HG03175 (cell line): Measurements from ENCODE around the gene RAB1B.

Source experiments
- ATAC-seq: cut with Tn5 transposase; IDR thresholded peaks from one replicate; pipeline ENCODE4 v1.9.1; 2021; ENCODE audit warnings: mild to moderate bottlenecking, moderate library complexity; ENCODE audit not compliant: unreplicated experiment

RAB1B gene

DNA sequence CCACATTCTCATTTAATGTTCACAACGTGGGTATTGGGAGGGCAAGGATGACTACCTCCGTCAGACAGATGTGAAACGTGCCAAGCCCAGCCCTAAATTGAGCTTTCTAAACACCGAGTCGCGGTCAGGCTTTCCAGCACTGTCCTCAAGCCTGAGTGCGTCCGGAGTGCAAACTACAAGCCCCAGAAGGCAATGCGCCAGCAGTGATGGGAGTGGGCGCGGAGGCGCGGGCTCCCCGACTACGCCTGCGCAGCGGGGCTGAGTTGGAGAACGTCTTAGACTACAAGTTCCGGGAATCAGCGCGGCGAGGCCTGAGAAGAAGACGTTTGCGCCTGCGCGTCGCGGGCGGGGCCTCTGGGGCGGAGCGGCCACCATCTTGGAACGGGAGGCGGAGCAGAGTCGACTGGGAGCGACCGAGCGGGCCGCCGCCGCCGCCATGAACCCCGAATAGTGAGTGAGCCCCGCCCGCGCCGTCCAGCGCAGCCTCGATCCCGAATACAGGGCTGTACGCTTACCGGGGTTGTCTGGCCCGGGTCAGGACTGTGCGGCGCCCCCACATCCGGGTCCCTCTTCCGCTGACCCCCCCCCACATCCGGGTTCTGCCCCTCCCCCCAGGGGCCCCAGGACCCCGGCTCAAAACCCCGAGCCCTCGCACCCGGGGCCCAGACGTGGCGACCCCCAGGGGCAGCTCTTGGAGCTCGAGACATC, at the start of gene RAB1B:
TSS of gene RAB1B (plus strand) at position 396 of the 708 bp plus-strand sequence. CDS start at position 437, 41 bp downstream.
- ATAC-seq, result peak; percentile 88

DNA sequence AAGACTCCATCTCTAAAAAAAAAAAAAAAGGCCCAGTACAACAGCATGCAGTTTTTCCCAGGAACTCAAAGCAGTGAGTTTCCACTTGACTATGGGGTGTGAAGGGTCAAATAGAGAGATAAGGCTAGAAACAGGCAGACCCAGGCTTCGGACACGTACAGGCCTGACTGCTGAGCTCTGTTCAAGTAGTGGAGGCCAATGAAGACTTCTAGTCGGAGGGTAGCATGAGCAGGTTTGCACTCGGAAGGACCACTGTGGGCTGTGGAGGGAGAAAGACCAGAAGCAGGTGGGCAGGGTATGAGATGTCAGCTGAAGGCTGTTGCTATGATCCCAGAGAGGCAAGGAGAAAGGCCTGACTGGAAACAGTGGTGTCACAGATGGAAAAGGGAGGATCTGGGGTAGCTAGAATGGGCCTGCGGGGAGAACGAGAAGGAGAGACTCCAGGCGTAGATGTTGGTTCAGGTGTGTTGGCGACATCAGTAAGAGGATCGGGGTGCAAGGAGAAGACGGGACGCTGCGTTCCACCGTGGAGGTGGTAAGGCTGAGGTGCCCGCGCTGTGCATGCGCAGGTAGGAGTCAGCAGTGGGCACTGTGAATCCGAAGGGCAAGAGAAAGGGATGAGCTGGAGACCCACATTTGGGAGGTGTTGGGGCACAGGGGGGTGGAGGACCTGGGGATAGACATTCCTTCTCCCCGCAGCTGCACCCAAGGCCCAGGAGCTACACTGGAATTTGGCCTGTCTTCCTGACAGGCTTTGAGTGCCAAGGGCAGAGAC, 49.4 kb upstream of the RAB1B start:
- no peak for ATAC-seq

DNA sequence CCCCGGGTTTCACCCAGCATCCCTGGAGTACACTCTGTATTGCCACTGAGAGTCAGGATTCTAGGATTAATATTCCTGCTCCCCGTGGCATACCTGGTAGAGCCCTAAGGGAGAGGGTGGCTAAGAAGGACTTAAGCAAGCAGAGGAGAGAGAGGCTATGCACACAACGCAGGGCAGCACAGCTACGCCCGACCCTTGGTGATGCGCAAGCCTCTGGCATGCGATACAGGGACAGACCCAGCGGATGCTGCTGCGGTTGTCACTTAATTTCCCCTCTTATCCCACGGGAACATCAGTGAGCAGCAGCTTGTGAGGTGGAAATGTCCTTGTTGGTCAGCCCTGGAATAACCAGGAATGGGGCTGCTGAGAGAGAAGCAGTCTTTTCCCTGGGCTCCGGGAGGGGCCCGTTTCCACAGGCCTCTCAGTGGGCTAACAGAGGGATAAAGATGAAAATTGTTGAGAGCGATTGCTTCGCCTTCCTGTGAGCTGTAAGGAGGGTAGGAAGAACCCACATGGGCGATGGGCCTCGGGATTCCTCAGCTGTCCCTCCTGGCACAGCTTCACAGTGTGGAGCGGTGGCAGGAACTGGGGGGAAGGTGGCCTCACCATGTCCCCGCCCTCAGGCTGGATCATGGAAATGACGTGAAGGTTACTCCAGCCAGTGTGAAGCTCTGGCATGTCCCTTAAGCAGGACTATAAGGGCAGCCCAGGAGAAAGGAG, 48.4 kb upstream of the RAB1B start:
- no peak for ATAC-seq

DNA sequence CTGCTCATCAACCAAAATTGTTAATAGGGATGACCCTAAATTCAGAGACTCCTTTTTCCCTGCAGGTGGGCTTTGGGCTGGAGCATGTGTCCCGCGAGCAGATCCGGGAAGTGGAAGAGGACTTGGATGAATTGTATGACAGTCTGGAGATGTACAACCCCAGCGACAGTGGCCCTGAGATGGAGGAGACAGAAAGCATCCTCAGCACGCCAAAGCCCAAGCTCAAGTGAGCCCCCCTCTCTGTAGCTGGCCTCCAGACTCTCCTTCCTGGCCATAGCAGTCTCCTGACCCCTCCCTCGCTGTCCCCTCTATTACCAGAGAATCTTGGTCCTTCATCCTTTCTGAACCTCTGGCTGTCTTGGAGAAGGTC, 47.9 kb upstream of the RAB1B start:
- no peak for ATAC-seq

DNA sequence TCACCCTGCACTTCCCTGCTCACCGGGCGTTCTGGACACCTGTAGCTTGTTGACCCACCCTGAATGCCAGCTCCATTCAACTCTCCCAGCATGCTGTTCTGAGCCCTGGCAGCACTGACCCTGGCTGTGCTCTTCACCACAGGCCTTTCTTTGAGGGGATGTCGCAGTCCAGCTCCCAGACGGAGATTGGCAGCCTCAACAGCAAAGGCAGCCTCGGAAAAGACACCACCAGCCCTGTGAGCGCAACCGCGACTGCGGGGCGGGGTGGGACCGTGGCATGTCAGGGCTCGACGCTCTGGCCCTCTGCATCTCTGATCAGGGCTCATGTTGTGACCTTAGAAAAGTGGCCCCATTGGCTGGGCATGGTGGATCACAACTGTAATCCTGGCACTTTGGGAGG, 47.4 kb upstream of the RAB1B start:
- ATAC-seq, result no peak

DNA sequence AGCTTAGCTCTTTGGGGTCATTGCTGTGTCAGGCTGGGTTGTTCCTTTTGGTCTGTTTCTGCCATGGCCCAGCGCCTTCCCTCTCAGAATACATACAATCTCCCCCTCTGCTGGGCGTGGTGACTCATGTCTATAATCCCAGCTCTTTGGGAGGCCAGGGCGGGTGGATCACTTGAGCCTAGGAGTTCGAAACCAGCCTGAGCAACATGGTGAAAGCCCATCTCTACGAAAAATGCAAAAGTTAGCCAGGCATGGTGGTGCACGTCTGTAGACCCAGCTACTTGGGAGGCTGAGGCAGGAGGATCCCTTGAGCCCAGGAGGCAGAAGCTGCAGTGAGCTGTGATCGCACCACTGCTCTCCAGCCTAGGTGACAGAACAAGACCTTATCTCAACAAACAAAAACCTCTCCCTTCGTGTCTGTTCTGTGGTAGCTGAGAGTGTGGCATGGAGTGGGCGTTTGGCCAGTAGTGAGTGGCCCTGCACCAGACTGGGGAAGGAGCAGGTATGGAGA, 46.7 kb upstream of the RAB1B start:
- no peak for ATAC-seq

DNA sequence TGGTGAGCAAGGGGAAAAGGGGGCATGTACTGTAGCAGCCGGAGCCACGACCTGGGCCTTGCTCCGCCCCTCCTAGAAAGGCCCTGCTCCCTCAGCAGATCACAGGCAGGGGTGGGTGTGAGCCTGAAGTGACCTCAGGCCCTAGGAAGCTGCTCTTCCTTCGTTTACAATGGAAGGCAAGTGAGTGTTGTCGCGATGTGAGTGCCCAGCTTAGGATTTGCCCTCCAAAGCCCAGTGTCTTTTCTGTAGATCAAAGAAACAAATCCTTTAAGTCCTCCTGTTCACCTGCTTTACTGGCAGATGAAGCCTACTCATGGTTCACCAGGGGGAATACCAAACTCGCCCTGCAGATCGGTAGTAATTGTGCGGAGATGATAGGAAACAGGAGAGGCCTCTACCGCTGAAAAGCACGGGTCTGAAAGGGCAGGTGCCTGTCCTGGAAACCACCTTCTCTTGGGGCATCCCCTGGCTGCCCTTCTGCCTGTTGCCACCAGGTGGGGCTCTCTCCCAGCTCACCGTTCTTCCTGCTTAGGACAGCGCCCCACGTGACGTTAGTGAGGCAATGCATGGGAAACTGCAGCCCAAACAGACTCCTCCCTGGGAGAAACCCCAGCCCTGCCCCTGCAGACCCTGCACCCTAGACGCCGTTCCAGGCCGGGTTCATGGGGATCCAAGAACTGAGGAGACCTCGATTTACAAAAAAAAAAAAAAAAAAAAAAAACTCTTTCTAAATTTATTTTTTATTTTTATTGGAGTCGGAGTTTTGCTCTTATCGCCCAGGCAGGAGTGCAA, 45.9 kb upstream of the RAB1B start:
- peak; percentile 87 for ATAC-seq

DNA sequence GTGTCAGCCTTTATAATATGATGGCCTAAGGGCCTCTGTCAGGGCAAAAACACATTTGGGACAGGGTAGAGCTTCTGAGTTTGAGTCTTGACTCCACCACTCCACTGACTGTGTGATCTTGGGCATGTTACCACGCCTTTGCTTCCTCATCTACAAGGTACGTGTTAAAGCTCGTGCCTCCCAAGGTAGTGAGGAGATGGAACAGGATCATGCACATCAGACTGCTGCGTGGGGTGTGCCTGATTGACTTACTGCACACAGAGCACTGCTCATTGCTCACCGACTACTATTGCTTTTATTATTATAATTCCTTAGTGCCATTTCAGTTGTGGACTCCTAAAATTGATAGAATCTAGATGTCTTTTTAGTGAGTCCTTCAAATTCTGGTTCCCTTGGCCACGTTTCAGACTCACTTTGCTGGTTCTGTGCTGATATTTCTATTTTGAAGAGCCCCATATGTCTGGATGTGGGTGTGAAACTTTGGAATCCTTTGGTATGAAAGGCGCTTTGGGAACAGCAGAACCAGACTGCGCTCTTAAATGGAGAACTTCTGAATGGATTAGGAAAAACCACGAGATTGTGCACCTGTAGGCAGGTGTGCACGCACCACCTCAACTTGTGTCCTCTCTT, 44.1 kb upstream of the RAB1B start:
- ATAC-seq, result no peak

DNA sequence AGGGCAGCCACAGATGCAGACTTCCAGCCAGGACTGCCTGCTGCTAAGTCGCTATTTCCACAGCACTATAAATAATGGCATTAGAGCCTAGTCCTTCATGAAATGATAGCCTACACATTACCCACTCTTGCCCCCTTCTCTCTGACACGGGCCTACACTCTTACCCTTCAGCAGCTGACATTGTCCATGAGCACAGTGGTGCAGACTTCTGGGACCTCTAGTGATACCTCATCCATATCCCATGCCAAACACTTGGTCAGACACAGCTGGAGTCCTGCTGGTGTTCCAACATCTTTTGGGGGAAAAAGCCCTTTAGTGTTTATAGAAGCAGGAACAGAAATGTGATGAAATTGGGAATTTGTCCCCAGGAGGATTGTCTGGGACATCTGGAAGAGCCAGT, 43.4 kb upstream of the RAB1B start:
- ATAC-seq, result no peak

DNA sequence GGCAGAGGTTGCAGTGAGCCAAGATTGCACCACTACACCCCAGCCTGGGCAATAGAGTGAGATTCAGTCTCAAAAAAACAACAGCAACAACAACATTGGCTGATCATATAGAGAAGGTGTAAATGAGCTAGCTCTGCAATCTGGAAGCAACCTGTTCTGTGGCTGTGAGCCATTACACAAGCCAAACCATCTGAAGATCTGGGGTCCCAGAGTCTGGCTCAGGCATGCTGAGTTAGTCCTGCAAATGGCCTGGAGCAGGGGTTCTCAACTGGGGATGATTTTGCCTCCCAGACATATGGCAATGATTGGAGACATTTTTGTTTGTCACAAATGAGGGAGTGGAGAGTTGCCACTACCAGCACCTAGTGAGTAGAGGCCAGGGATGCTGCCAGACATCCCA, 42.3 kb upstream of the RAB1B start:
- ATAC-seq, result no peak

DNA sequence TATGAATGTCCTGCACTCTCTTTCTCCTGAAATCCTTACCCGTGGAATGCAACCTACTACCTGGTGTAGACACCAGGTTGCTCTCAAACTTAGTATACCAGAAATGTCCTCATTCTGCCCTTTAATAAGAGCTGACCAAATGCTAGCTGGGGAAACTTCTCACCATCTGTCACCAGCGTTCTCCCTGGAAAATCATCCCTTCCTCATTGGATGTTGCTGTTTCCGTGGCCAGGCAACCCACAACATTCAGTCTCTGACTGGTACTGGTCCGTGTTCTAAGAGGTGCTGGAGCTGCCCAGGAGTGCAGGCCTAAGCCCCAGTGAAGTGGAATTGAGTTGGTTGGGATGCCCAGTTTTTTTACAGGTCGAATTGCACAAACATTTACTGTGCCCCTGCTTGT, 40.7 kb upstream of the RAB1B start:
- no peak for ATAC-seq

DNA sequence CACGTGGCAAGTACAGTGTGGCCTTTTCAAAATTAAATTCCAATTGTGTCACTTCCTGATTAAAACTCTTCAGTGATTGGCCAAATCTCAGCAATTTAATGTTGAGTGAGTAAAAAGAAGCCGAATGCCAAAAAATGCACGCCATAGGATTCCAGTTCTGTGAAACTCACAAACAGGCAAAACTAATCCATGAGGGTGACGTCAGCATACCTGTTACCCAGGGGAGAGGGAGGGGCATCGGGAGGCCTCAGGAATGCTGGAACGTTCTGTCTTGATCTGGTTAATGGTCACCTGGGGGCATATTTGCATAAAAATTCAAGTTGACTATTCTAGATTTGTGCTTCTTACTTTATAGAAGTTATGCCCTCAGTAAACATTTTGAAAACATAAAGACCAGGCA, 39.9 kb upstream of the RAB1B start:
- no peak for ATAC-seq

DNA sequence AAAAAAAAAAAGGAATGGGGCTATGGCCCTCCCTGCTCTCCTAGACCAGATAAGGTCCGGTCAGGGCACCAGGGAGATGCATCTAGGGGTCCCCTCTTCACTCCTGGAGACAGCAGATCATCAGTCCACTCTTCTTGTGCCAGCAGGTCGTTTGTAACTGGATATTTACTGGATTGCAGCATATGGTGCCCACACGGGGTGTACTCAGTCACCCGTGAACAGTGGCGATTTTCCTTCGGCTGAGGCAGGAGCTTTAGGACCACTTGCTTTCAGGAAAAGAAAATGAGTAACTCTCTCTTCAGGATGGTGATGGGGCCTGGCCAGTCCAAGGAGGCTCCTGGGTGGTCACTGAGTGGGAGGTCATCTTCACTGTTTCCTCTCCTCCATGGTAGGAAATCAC, 38.3 kb upstream of the RAB1B start:
- ATAC-seq, result no peak

DNA sequence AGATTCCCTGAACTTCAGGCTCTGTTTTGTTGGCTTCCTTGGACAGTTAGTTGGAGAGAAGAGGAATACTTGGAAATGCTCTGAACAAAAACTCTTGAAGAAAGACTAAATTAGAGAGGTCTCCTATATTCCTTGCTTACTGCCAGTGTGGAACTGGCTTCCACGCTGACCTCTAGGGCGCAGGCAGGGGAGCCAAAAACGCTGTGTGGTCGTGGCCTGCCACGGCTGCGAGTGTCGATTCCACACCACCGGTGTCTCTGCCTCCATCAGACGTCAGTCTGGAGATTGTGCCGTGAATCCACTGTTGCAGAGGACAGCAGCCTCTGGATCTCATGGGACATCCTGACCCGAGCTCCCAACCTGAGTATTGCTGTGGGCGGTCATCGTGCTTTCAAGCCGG, 37.5 kb upstream of the RAB1B start:
- ATAC-seq, result no peak

DNA sequence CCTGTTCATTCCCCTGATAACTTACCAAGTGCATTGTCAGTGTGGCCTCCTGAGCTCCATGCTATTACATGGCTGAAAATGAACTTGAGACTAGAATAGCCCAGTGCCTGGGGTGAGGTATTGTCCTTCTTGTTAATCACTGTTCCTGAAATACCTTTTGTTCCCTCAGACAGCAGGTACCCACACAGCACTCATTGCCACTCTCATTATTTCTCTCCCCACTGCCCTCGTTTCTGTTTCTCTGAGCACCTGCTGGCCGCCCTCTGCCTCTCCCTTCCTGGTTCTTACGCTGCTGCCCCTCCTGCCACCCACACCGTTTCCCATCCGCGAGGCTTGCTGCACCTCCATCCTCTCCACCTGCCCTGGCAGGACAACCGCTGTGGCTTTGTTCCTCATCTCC, 36.9 kb upstream of the RAB1B start:
- ATAC-seq, result no peak

DNA sequence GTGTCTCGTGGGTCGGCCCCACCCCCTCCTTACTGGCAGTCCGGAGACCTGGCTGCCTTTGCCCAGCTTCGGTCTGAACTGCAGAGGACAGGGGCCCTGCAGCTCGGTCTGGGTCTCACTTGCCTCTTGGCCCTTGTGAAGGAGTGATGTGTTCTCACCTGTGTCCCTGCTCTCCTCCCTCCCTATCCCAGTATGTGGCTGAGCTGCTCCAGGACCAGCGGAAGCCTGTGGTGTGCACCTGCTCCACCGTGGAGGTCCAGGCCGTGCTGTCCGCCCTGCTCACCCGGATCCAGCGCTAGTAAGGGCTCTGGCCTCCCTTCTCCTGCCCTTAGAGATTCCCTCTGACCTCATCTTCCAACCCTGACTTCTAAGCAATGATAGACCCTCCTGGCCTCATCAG, 35.7 kb upstream of the RAB1B start:
- no peak for ATAC-seq

DNA sequence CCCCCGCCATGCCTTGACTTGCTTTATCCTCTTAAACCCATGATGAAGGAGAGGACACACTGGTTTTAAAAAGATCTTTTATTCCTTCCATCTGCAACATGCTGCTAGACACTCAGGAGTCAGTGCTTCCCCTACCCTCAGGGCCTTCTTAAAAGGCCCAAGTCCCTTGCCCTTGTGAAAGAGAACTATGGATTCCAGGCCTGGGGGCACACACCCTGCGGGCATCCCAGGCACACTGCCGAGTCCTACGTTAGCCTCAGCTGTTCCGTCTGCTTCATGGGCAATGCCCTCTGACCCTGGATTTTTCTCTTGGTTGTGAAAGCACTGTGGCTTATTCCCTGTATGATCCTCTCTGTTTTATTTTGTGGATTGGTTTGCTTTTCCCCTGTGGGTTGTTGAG, 35.1 kb upstream of the RAB1B start:
- no peak for ATAC-seq

DNA sequence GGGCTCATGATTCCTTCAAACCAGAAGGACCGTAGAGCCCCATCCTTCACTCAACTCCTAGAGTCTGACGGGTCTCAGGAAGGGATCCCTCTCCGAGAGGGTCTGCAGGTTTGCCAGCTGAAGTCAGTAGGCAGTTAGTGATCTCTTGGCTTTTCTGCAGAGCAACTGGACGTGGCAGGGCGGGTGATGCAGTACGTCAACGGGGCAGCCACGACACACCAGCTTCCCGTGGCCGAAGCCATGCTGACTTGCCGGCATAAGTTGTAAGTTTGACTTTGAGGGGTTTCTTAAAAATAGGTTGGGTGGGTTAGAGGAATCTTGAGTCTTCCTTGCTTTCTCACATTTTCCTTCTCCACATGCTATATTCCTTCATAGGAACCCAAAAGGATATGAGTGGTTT, 33.3 kb upstream of the RAB1B start:
- no peak for ATAC-seq

DNA sequence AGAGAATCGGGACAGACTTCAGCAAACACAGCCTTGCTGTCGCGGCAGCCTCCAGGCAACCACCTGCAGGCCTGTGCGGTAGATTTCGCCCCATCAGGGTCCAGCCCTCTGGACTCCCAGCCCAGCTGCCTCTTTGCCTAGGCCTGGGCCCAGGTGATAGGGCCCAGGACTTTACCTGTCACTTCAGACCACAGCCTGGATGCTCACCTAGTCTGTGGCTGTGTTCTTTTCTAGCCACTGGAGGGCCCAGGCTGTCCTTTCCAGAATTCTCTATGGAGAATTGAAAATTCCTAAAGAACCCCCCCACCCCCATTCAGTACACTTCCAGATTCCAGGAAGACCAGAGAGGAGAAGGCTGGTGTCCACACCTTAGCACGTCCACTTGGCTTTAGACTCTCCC, 30.6 kb upstream of the RAB1B start:
- no peak for ATAC-seq

DNA sequence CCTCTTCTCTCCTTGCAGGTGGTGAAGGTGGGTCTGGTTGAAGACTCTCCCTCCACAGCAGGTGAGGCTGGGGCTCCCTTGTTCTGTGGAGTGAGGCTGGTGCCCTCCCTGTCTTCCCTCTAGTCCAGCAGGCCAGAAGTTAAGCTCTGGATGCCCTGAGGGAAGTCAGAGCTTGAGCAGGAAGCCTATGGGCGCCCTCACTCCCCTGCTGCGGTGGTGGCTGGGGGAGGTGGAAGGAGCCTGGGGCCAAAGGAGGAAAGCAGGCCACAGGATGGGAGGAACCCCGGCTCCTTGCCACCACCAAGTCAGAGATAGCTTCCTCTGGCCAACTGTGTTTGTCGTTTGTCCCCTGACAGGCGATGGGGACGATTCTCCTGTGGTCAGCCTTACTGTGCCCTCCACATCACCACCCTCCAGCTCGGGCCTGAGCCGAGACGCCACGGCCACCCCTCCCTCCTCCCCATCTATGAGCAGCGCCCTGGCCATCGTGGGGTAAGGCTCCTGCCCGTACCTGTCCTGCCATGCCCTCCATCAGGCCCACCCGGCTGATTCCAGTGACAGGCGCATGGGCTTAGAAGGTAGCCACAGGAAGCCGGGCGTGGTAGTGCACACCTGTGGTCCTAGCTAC, 29.5 kb upstream of the RAB1B start:
- ATAC-seq, result no peak
